Upper lobe of left lung (tissue), 6 donors: ENCODE data around the gene ABHD1. TPM values are rescaled to one million over a fixed set of nuclear protein-coding genes. Genes with fewer than 3 reads are reported as not detected.

Source experiments
- ATAC-seq, 2 donors: fragments of 200-7000 bp; cut with Tn5 transposase; one replicate each; pipeline ENCODE4 v1.9.1; 2022; ENCODE audit warnings: mild to moderate bottlenecking in 2 of 2, moderate library complexity in 2 of 2; ENCODE audit not compliant: low FRiP score in 2 of 2
- DNase-seq, 2 donors: peaks; one replicate each; pipeline ENCODE4 v3.0.0-alpha.2; 2019 to 2020
- H3K27ac ChIP-seq, 4 donors: fragments of 200-600 bp; sonication (generic); one replicate each; pipeline ENCODE4 v1.5.1; 2016 to 2019
- H3K27me3 ChIP-seq, 4 donors: fragments of 200-600 bp; sonication (generic); one replicate each; pipeline ENCODE4 v1.5.1; 2017 to 2019
- H3K36me3 ChIP-seq, 4 donors: fragments of 200-600 bp; sonication (generic); one replicate each; pipeline ENCODE4 v1.5.1; 2016 to 2019
- H3K4me1 ChIP-seq, 4 donors: fragments of 200-600 bp; sonication (generic); one replicate each; pipeline ENCODE4 v1.5.1; 2018 to 2019
- H3K4me3 ChIP-seq, 4 donors: fragments of 200-600 bp; sonication (generic); one replicate each; pipeline ENCODE4 v1.5.1; 2017 to 2019; ENCODE audit warnings: mild to moderate bottlenecking in 2 of 4, moderate library complexity in 1 of 4
- H3K9me3 ChIP-seq, 4 donors: fragments of 200-600 bp; sonication (generic); one replicate each; pipeline ENCODE4 v1.5.1; 2018 to 2019
- CTCF ChIP-seq, 6 experiments: fragments of 450-650 bp in 4 of 6; fragments of 200-600 bp in 2 of 6; sonication (generic) in 2 of 6; IDR thresholded peaks; one replicate each; pipeline ENCODE4 v1.5.1; 2016 to 2019; ENCODE audit warnings: antibody characterized with exemption in 6 of 6
- EP300 ChIP-seq, 4 donors: sonication (generic); formaldehyde crosslinking; IDR thresholded peaks; one replicate each; pipeline ENCODE4 v1.5.1; 2017; ENCODE audit warnings: antibody characterized with exemption in 4 of 4, control low read depth in 2 of 4
- POLR2A ChIP-seq, 4 donors: fragments of 450-650 bp; IDR thresholded peaks; one replicate each; pipeline ENCODE4 v1.5.1; 2016 to 2017; ENCODE audit warnings: antibody characterized with exemption in 4 of 4, mild to moderate bottlenecking in 2 of 4
- POLR2AphosphoS5 ChIP-seq, 2 donors: sonication (generic); formaldehyde crosslinking; IDR thresholded peaks; one replicate each; pipeline ENCODE4 v1.5.1; 2017; ENCODE audit warnings: antibody characterized with exemption in 2 of 2
- WGBS, 2 donors: methylation state at CpG; one replicate each; pipeline ENCODE4 v1.1.5; 2017 to 2018; 5-methylcytosine and 5-hydroxymethylcytosine counted together
- total RNA-seq, 6 donors: library from RNA; depleted of rRNA in 4 of 6; stranded (reverse); fragments of >200 nt in 4 of 6; gene quantifications; one replicate each; pipeline versions ENCODE4 v1.1.0 to v1.2.1, GENCODE V29; 2016 to 2021
- donor health status: DM: no; HTN: no; CAD: no; lungs with moderate emphysema.
- donor health status: DM: no; HTN: yes; CAD: no; lungs with severe emphysema.

Gene ABHD1
- total RNA-seq, 6 donors from 2014 or later: 0.10 to 0.30 (median 0.11) TPM; not detected in 3

GRCh38 chr2:27085062-27085672 is 38.4 kb upstream of the ABHD1 start:
- peaks cover 27 to 50% (median 38%) of the 10 kb centered on the region in 4 donors for H3K4me1 ChIP-seq
- TF ChIP-seq POLR2A (IDR thresholded peaks at IDR 0.05) (no peak), CTCF (IDR thresholded peaks at IDR 0.05) (no peak), EP300 (IDR thresholded peaks at IDR 0.05) (no peak), POLR2AphosphoS5 (IDR thresholded peaks at IDR 0.05) (no peak)

GRCh38 chr2:27085673-27086089 is 37.9 kb upstream of the ABHD1 start:
- 0 to 1% methylated on average over 14 to 20 of the region's 38 CpGs for WGBS, 2 donors
- DNase-seq: peak; percentile 90 to 91
- peak overlapping the region; percentile 90 to 92 (median 91) for H3K27ac ChIP-seq
- H3K4me3 ChIP-seq: peak overlapping the region; percentile 44 to 88 (median 70)
- TF ChIP-seq POLR2AphosphoS5 (IDR thresholded peaks at IDR 0.05) (peak; percentile 39 to 63), POLR2A (IDR thresholded peaks at IDR 0.05) (peak in 2 of 4 donors; percentile 15 to 49), EP300 (IDR thresholded peaks at IDR 0.05) (no peak), CTCF (IDR thresholded peaks at IDR 0.05) (peak in 4 of 6 experiments; percentile 23 to 65 (median 34))
- no peaks in the 10 kb centered on the region for H3K9me3 ChIP-seq
- no peaks in the 10 kb centered on the region for H3K27me3 ChIP-seq
- H3K36me3 ChIP-seq: no peaks in the 10 kb centered on the region
- H3K4me1 ChIP-seq: peaks cover 27 to 45% (median 35%) of the 10 kb centered on the region in 4 donors
- ATAC-seq: peak; percentile 54 to 74

More at GRCh38 chr2:27085062-27085672, 38.4 kb upstream of the ABHD1 start:
- H3K4me3 ChIP-seq: peak overlapping the region; percentile 44 to 88 (median 70)
- ATAC-seq: no peak
- no peak for DNase-seq
- H3K27me3 ChIP-seq: no peaks in the 10 kb centered on the region
- WGBS, 2 donors: 60 to 71% methylated on average over 6 to 10 of the region's 10 CpGs
- no peaks in the 10 kb centered on the region for H3K36me3 ChIP-seq
- H3K27ac ChIP-seq: peak overlapping the region; percentile 90 to 92 (median 91)
- H3K9me3 ChIP-seq: no peaks in the 10 kb centered on the region

DNA sequence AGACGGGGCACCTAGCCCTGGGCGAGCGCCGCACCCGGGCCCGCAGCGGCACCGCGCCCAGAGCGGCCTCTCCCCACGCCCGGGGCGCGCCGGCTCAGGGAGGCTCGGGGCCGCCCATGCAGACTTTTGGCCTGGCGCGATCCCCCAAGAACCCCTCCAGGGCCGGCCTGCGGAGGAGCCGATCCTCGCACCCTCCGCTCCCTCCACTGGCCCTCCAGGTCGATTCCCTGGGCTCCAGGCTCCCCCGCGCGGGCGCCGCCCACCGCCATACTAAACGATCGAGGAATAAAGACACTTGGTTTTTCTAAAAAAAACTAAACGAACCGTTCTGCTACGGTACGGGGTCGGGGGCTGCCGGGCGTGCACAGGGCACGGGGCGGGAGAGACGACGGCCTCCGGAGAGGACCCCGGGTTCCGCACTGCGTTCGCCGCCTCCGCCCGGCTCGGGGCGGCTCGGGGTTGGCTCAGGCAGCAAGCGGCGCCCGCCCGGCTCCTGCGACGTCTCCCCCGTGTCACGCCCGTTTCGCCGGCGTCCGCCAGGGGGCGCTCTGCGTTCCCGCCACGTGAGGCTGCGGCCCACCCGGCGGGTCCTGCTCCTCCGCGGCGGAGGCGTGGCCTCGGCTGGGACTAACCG is 37.4 kb upstream of the ABHD1 start:
- H3K9me3 ChIP-seq: no peaks in the 10 kb centered on the region
- peaks cover 26 to 40% (median 31%) of the 10 kb centered on the region in 4 donors for H3K4me1 ChIP-seq
- no peaks in the 10 kb centered on the region for H3K36me3 ChIP-seq
- H3K4me3 ChIP-seq: peak overlapping the region; percentile 44 to 88 (median 70)
- peak overlapping the region; percentile 90 to 92 (median 91) for H3K27ac ChIP-seq
- no peaks in the 10 kb centered on the region for H3K27me3 ChIP-seq
- DNase-seq (peak; percentile 97 to 100), ATAC-seq (peak; percentile 95 to 97)
- 0% methylated on average over 50 of the region's 81 CpGs; no CpG with 5 or more reads in 1 of the 2 donors for WGBS, 2 donors
- TF ChIP-seq EP300 (IDR thresholded peaks at IDR 0.05): no peak
- TF ChIP-seq POLR2A (IDR thresholded peaks at IDR 0.05): peak in 3 of 4 donors; percentile 26 to 80 (median 66)
- TF ChIP-seq CTCF (IDR thresholded peaks at IDR 0.05): peak; percentile 95 to 99 (median 99)
- peak; percentile 73 to 77 for TF ChIP-seq POLR2AphosphoS5 (IDR thresholded peaks at IDR 0.05)

GRCh38 chr2:27086724-27087593 is 36.7 kb upstream of the ABHD1 start, which contains the start of gene KHK:
TSS of gene KHK (plus strand) at chr2:27086772. CDS start at chr2:27087260, 488 bp downstream.
- Histone ChIP-seq H3K36me3 (no peaks in the 10 kb centered on the region), H3K4me3 (peak within 1 kb of the TSS; percentile 44 to 88 (median 70)), H3K27me3 (no peaks in the 10 kb centered on the region), H3K27ac (peak within 1 kb of the TSS; percentile 90 to 92 (median 91)), H3K9me3 (no peaks in the 10 kb centered on the region), H3K4me1 (peaks cover 19 to 33% (median 25%) of the 10 kb centered on the region in 4 donors)
- 14 to 25% methylated on average over 27 to 34 of the region's 54 CpGs for WGBS, 2 donors
- TF ChIP-seq POLR2AphosphoS5 (IDR thresholded peaks at IDR 0.05) (no peak), POLR2A (IDR thresholded peaks at IDR 0.05) (no peak)
- DNase-seq (peak; percentile 59 to 86), ATAC-seq (peak in 1 of 2 donors; percentile 14)
